K562 (cell line): Measurements from ENCODE around the gene BPTF. TPM values are rescaled to one million over a fixed set of nuclear protein-coding genes. Genes with fewer than 3 reads are reported as not detected.

Experiments
- ATAC-seq: fragments of 200-7000 bp; cut with Tn5 transposase; 3 replicates; pipeline ENCODE4 v1.9.1; 2020; ENCODE audit warnings: moderate library complexity
- BruUV-seq: library from RNA; stranded (reverse); fragments of 400-500 nt; replicated peaks from 2 replicates; lab custom pipeline; 2021; lab: Mats Ljungman, UMichigan
- CTCF ChIA-PET: fragments of 300-600 bp; formaldehyde crosslinking; extraction: SDS; loops from one replicate; lab custom pipeline; 2021; ENCODE audit warnings: low intra/inter-chr PET ratio; lab: Yijun Ruan, JAX
- POLR2A ChIA-PET: fragments of 300-600, 350-650 bp; sonication (Branson Sonifier 250); formaldehyde crosslinking; extraction: SDS; loops from one replicate; lab custom pipeline; 2021; ENCODE audit warnings: antibody characterized with exemption, inconsistent platforms; lab: Yijun Ruan, JAX
- DNase-seq, 4 experiments: peaks; one replicate each; pipeline versions ENCODE4 v3.0.0 to v3.0.0-alpha.2; 2011 to 2018; ENCODE audit warnings: low spot score in 3 of 4, mixed read lengths in 3 of 4; ENCODE audit errors: extremely low read depth in 1 of 4
- FAIRE-seq: peaks from 2 replicates; lab custom pipeline; 2011; peaks lifted over from hg19 to GRCh38; lab: Jason Lieb, UNC
- H2AFZ ChIP-seq: 2 replicates; pipeline ENCODE4 v1.6.0; 2011; ENCODE audit warnings: low read depth, low read length, control low read depth, inconsistent platforms
- H3K27ac ChIP-seq: fragments of 200-600 bp; 3 replicates; pipeline ENCODE4 v1.8.0; 2011; ENCODE audit warnings: low read depth, mild to moderate bottlenecking, control low read depth, inconsistent platforms, low read length, moderate library complexity, mixed read lengths; ENCODE audit errors: extremely low read depth
- H3K27me3 ChIP-seq, 2 experiments: fragments of 300-600 bp in 1 of 2; 2 replicates in 1 of 2; 3 replicates in 1 of 2; pipeline versions ENCODE4 v1.6.0 to v1.8.0; 2011; ENCODE audit warnings: inconsistent platforms in 2 of 2, low read length in 2 of 2, mild to moderate bottlenecking in 1 of 2, mixed read lengths in 1 of 2, moderate library complexity in 1 of 2; ENCODE audit not compliant: control insufficient read depth in 2 of 2, insufficient read depth in 2 of 2
- H3K36me3 ChIP-seq: fragments of 300-600 bp; 3 replicates; pipeline ENCODE4 v1.8.0; 2011; ENCODE audit warnings: mild to moderate bottlenecking, low read length, inconsistent platforms; ENCODE audit not compliant: control insufficient read depth, insufficient read depth
- H3K4me1 ChIP-seq, 2 experiments: fragments of 200-600 bp in 1 of 2; replicated peaks in 1 of 2; 2 replicates in 1 of 2; 3 replicates in 1 of 2; pipeline versions ENCODE4 v1.5.1 to v1.8.0; 2011; ENCODE audit warnings: inconsistent platforms in 2 of 2, low read length in 2 of 2, mild to moderate bottlenecking in 1 of 2, mixed read lengths in 1 of 2, moderate library complexity in 1 of 2; ENCODE audit not compliant: control insufficient read depth in 2 of 2, insufficient read depth in 2 of 2
- H3K4me2 ChIP-seq: 2 replicates; pipeline ENCODE4 v1.6.1; 2011; ENCODE audit warnings: low read length, control low read depth, inconsistent platforms, mixed read lengths; ENCODE audit not compliant: insufficient read depth
- H3K4me3 ChIP-seq: fragments of 200-600 bp; sonication (generic), shearing (Covaris generic); 2 replicates; pipeline ENCODE4 v1.5.1; 2016; ENCODE audit warnings: control low read depth, inconsistent platforms
- H3K79me2 ChIP-seq: fragments of 200-600 bp; 3 replicates; pipeline ENCODE4 v1.8.0; 2011; ENCODE audit warnings: low read length, inconsistent platforms; ENCODE audit not compliant: control insufficient read depth, insufficient read depth
- H3K9ac ChIP-seq, 2 experiments: 2 replicates each; pipeline versions ENCODE4 v1.6.0 to v1.6.1; 2011; ENCODE audit warnings: low read depth in 2 of 2, low read length in 2 of 2, control low read depth in 1 of 2, inconsistent platforms in 1 of 2, mild to moderate bottlenecking in 1 of 2, mixed read lengths in 1 of 2; ENCODE audit not compliant: insufficient read depth in 1 of 2
- H3K9me1 ChIP-seq: one replicate; pipeline ENCODE4 v1.6.0; 2011; ENCODE audit warnings: inconsistent platforms, mild to moderate bottlenecking, low read length, moderate library complexity; ENCODE audit not compliant: control insufficient read depth, insufficient read depth
- H3K9me3 ChIP-seq: replicated peaks from 2 replicates; pipeline ENCODE4 v1.5.1; 2011; ENCODE audit warnings: low read depth, low read length, inconsistent platforms; ENCODE audit not compliant: control insufficient read depth, insufficient read depth
- H4K20me1 ChIP-seq: replicated peaks from 2 replicates; pipeline ENCODE4 v1.6.1; 2011; ENCODE audit warnings: low read length, inconsistent platforms, mixed read lengths; ENCODE audit not compliant: control insufficient read depth, insufficient read depth
- CTBP1 ChIP-seq: fragments of 450-650 bp; IDR thresholded peaks from 2 replicates; pipeline ENCODE4 v1.6.1; 2016; ENCODE audit warnings: borderline replicate concordance
- FOSL1 ChIP-seq: fragments of 200-800 bp; sonication (Bioruptor generic); conservative IDR thresholded peaks from 2 replicates; pipeline ENCODE4 v1.6.1; 2016; ENCODE audit warnings: missing genetic modification characterization, missing compliant biosample characterization
- MYC ChIP-seq, 2 experiments: fragments of 250-450 bp in 1 of 2; sonication (Bioruptor Pico) in 1 of 2; IDR thresholded peaks; 2 replicates each; pipeline versions ENCODE4 v1.5.1 to v1.6.1; 2012 to 2021; ENCODE audit warnings: low read depth in 2 of 2, borderline replicate concordance in 1 of 2, improper control_type of control experiment in 1 of 2, low read length in 1 of 2, mild to moderate bottlenecking in 1 of 2, moderate library complexity in 1 of 2
- SIRT6 ChIP-seq: IDR thresholded peaks from one replicate; pipeline ENCODE4 v1.6.1; 2012; ENCODE audit warnings: low read depth, mild to moderate bottlenecking, control low read depth, inconsistent platforms, low read length, moderate library complexity
- THRB ChIP-seq: fragments of 450-650 bp; formaldehyde crosslinking; conservative IDR thresholded peaks from 2 replicates; pipeline ENCODE4 v1.4.0; 2022; ENCODE audit warnings: mild to moderate bottlenecking, missing genetic modification characterization
- TSHZ1 ChIP-seq: fragments of 250-450 bp; sonication (Bioruptor Pico); IDR thresholded peaks from 2 replicates; pipeline ENCODE4 v1.4.0; 2020; ENCODE audit warnings: mild to moderate bottlenecking, moderate library complexity
- WHSC1 ChIP-seq: IDR thresholded peaks from one replicate; pipeline ENCODE4 v1.6.1; 2012; ENCODE audit warnings: low read length, control low read depth, inconsistent platforms
- ZNF140 ChIP-seq: fragments of 250-450 bp; sonication (Bioruptor Pico); IDR thresholded peaks from 2 replicates; pipeline ENCODE4 v1.8.0; 2021; ENCODE audit warnings: moderate library complexity, mild to moderate bottlenecking, inconsistent platforms
- ZNF184 ChIP-seq: sonication (generic); formaldehyde crosslinking; IDR thresholded peaks from 2 replicates; pipeline ENCODE4 v1.5.0; 2020; ENCODE audit warnings: missing genetic modification reagents
- ZNF76 ChIP-seq: fragments of 250-450 bp; sonication (Bioruptor Pico); IDR thresholded peaks from 2 replicates; pipeline ENCODE4 v1.4.0; 2020; ENCODE audit warnings: mild to moderate bottlenecking, moderate library complexity, borderline replicate concordance
- WGBS: fragments of 100-300 bp; shearing (Covaris generic); methylation state at CpG from one replicate; pipeline ENCODE4 v1.1.6; 2016; ENCODE audit warnings: low coverage, mixed read lengths; ENCODE audit not compliant: insufficient coverage; ENCODE audit errors: missing lambda C conversion rate; 5-methylcytosine and 5-hydroxymethylcytosine counted together
- in situ Hi-C: fragments of 300-500 bp; cut with MboI; formaldehyde crosslinking; loops from 4 replicates; pipeline ENCODE4 v1.15.0; 2018; ENCODE audit warnings: inconsistent platforms, mixed read lengths
- intact Hi-C: fragments of 100-400 bp; cut with micrococcal nuclease; formaldehyde crosslinking; loops from 2 replicates; pipeline ENCODE4 v1.14.2; 2022
- polyA plus RNA-seq, 8 experiments: library from polyadenylated mRNA; depleted of rRNA in 4 of 8; stranded (reverse) in 5 of 8; unstranded in 3 of 8; fragments of >200 nt; fragmentation: Nextera tagmentation in 2 of 8; fragmentation: Illumina TruSeq in 1 of 8; extraction: Ambion mirVana in 2 of 8; extraction: Trizol in 1 of 8; gene quantifications; 2 replicates each; pipeline versions ENCODE4 v1.2.1 to v1.2.3, GENCODE V29; 2011 to 2014; ENCODE audit warnings: inconsistent platforms in 1 of 8, missing spikeins in 1 of 8
- total RNA-seq, 7 experiments: library from RNA; depleted of rRNA in 6 of 7; stranded (reverse); fragments of >200 nt in 6 of 7; fragmentation: Illumina TruSeq in 2 of 7; extraction: Trizol in 2 of 7; gene quantifications; 2 replicates each; pipeline versions ENCODE4 v1.2.1 to v1.2.3, GENCODE V29; 2011 to 2021; ENCODE audit warnings: low replicate concordance in 1 of 7
- TF ChIP-seq, protein P1 (sequence below): sonication (generic); formaldehyde crosslinking; IDR thresholded peaks from 2 replicates; pipeline ENCODE4 v1.8.1; 2023; ENCODE audit warnings: missing genetic modification reagents, mild to moderate bottlenecking, borderline replicate concordance

Gene BPTF
- total and polyA plus RNA-seq, 9 of the 15 experiments (the other 6 are each of a cell fraction or from before 2014, with no cell fraction given), result 12.5 to 52.1 (median 26.9) TPM

- H3K79me2 ChIP-seq, result no peaks in the 10 kb centered on the region
- DNase-seq (no peak), FAIRE-seq (no peak), ATAC-seq (no peak)
- H4K20me1 ChIP-seq, result no peaks in the 10 kb centered on the region
- intact Hi-C loops (loop anchor here (10.0 kb wide), 1 partner anchor 180 kb away; no protein-coding TSS in a partner anchor), in situ Hi-C loops (no loop called here)
- ChIA-PET POLR2A (interaction anchor here (0.9 kb wide), 1 partner anchor 23 kb away, joined by 3 read pairs; no protein-coding TSS in a partner anchor), CTCF (no interaction called here)
- no peaks in the 10 kb centered on the region; the same call in 1 of the 2 replicates for H3K9me3 ChIP-seq
- no TSS peak for BruUV-seq
- peak overlapping the region in 1 of 2 experiments; percentile 36; a peak in 1 of 4 replicates for H3K9ac ChIP-seq
- 33% methylated on average over 11 of the region's 11 CpGs for WGBS
- peaks cover 6 to 7% of the 10 kb centered on the region in 2 experiments; a peak in 4 of 5 replicates for H3K4me1 ChIP-seq
- no peaks in the 10 kb centered on the region for H3K27me3 ChIP-seq
- H3K4me2 ChIP-seq, result peak overlapping the region; percentile 62; the same call in 1 of the 2 replicates
- no peaks in the 10 kb centered on the region for H3K36me3 ChIP-seq
- no peak overlapping the region for H3K4me3 ChIP-seq
- H3K27ac ChIP-seq, result no peak overlapping the region
- no peaks in the 10 kb centered on the region for H3K9me1 ChIP-seq
- H2AFZ ChIP-seq, result peak overlapping the region; percentile 77
- TF ChIP-seq THRB (no peak), ZNF140 (CRISPR knock-in tag) (no peak), TSHZ1 (CRISPR knock-in tag) (no peak), FOSL1 (tag) (no peak), MYC (IDR thresholded peaks at IDR 0.05; ENCODE audit: low read depth, low read length) (no peak), MYC (CRISPR knock-in tag; IDR thresholded peaks at IDR 0.05; ENCODE audit: borderline replicate concordance, low read depth) (no peak), SIRT6 (no peak), CTBP1 (no peak), WHSC1 (no peak), ZNF76 (CRISPR knock-in tag) (no peak), ZNF184 (CRISPR knock-in tag) (no peak)
- TF ChIP-seq, protein P1, sequence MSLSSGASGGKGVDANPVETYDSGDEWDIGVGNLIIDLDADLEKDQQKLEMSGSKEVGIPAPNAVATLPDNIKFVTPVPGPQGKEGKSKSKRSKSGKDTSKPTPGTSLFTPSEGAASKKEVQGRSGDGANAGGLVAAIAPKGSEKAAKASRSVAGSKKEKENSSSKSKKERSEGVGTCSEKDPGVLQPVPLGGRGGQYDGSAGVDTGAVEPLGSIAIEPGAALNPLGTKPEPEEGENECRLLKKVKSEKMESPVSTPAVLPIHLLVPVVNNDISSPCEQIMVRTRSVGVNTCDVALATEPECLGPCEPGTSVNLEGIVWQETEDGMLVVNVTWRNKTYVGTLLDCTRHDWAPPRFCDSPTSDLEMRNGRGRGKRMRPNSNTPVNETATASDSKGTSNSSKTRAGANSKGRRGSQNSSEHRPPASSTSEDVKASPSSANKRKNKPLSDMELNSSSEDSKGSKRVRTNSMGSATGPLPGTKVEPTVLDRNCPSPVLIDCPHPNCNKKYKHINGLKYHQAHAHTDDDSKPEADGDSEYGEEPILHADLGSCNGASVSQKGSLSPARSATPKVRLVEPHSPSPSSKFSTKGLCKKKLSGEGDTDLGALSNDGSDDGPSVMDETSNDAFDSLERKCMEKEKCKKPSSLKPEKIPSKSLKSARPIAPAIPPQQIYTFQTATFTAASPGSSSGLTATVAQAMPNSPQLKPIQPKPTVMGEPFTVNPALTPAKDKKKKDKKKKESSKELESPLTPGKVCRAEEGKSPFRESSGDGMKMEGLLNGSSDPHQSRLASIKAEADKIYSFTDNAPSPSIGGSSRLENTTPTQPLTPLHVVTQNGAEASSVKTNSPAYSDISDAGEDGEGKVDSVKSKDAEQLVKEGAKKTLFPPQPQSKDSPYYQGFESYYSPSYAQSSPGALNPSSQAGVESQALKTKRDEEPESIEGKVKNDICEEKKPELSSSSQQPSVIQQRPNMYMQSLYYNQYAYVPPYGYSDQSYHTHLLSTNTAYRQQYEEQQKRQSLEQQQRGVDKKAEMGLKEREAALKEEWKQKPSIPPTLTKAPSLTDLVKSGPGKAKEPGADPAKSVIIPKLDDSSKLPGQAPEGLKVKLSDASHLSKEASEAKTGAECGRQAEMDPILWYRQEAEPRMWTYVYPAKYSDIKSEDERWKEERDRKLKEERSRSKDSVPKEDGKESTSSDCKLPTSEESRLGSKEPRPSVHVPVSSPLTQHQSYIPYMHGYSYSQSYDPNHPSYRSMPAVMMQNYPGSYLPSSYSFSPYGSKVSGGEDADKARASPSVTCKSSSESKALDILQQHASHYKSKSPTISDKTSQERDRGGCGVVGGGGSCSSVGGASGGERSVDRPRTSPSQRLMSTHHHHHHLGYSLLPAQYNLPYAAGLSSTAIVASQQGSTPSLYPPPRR (CRISPR knock-in tag), result no peak
Observed at GRCh38 chr17:68015081-68015723, 189.9 kb downstream of the BPTF start.
